Measurements from ENCODE around the gene RNF157.

The RNF157 gene

GRCh38 chr17:76239538-76240274 lies 587 bp downstream of the RNF157 start:
- Histone ChIP-seq H3K27me3 (ENCODE audit: insufficient read depth, poor library complexity, severe bottlenecking) (peaks cover 20% of the 10 kb centered on the region), H3K27ac (ENCODE audit: poor library complexity, severe bottlenecking) (no peak overlapping the region), H3K36me3 (ENCODE audit: low read depth) (no peaks in the 10 kb centered on the region), H3K9me3 (ENCODE audit: severe bottlenecking) (no peaks in the 10 kb centered on the region), H3K4me3 (ENCODE audit: severe bottlenecking) (peak overlapping the region; percentile 33), H3K4me1 (ENCODE audit: insufficient read depth, poor library complexity, severe bottlenecking) (no peaks in the 10 kb centered on the region)
- ATAC-seq (ENCODE audit: low read depth) (no peak; the same call in 2 of the 3 replicates), DNase-seq (ENCODE audit: low spot score) (no peak)
- TF ChIP-seq CTCF (IDR thresholded peaks at IDR 0.05; ENCODE audit: poor library complexity, severe bottlenecking), result no peak

- no peak for TF ChIP-seq CTCF (IDR thresholded peaks at IDR 0.05; ENCODE audit: poor library complexity, severe bottlenecking)
- Histone ChIP-seq H3K9me3 (ENCODE audit: severe bottlenecking) (no peaks in the 10 kb centered on the region), H3K4me1 (ENCODE audit: insufficient read depth, poor library complexity, severe bottlenecking) (peaks cover 1% of the 10 kb centered on the region), H3K4me3 (ENCODE audit: severe bottlenecking) (no peak overlapping the region), H3K27ac (ENCODE audit: poor library complexity, severe bottlenecking) (no peak overlapping the region), H3K27me3 (ENCODE audit: insufficient read depth, poor library complexity, severe bottlenecking) (peaks cover 20% of the 10 kb centered on the region), H3K36me3 (ENCODE audit: low read depth) (no peaks in the 10 kb centered on the region)
- DNase-seq (ENCODE audit: low spot score) (no peak), ATAC-seq (ENCODE audit: low read depth) (no peak)
Measured at GRCh38 chr17:76238847-76239537, 1.3 kb downstream of the RNF157 start.

- Histone ChIP-seq H3K9me3 (ENCODE audit: severe bottlenecking) (no peaks in the 10 kb centered on the region), H3K27me3 (ENCODE audit: insufficient read depth, poor library complexity, severe bottlenecking) (peaks cover 20% of the 10 kb centered on the region), H3K4me1 (ENCODE audit: insufficient read depth, poor library complexity, severe bottlenecking) (peaks cover 2% of the 10 kb centered on the region), H3K4me3 (ENCODE audit: severe bottlenecking) (no peak overlapping the region), H3K27ac (ENCODE audit: poor library complexity, severe bottlenecking) (no peak overlapping the region), H3K36me3 (ENCODE audit: low read depth) (no peaks in the 10 kb centered on the region)
- ATAC-seq (ENCODE audit: low read depth) (no peak), DNase-seq (ENCODE audit: low spot score) (no peak)
- no peak for TF ChIP-seq CTCF (IDR thresholded peaks at IDR 0.05; ENCODE audit: poor library complexity, severe bottlenecking)
Measured at GRCh38 chr17:76237859-76238313, 2.4 kb downstream of the RNF157 start.

- DNase-seq (ENCODE audit: low spot score) (no peak), ATAC-seq (ENCODE audit: low read depth) (no peak)
- H3K4me1 ChIP-seq (ENCODE audit: insufficient read depth, poor library complexity, severe bottlenecking), result peaks cover 5% of the 10 kb centered on the region
- H3K27ac ChIP-seq (ENCODE audit: poor library complexity, severe bottlenecking), result no peak overlapping the region
- TF ChIP-seq CTCF (IDR thresholded peaks at IDR 0.05; ENCODE audit: poor library complexity, severe bottlenecking), result no peak
- no peaks in the 10 kb centered on the region for H3K36me3 ChIP-seq (ENCODE audit: low read depth)
- H3K27me3 ChIP-seq (ENCODE audit: insufficient read depth, poor library complexity, severe bottlenecking), result peaks cover 20% of the 10 kb centered on the region
- H3K4me3 ChIP-seq (ENCODE audit: severe bottlenecking), result no peak overlapping the region
- H3K9me3 ChIP-seq (ENCODE audit: severe bottlenecking), result no peaks in the 10 kb centered on the region
Measured at GRCh38 chr17:76236603-76237002, 3.7 kb downstream of the RNF157 start.

- Histone ChIP-seq H3K4me1 (ENCODE audit: insufficient read depth, poor library complexity, severe bottlenecking) (peaks cover 5% of the 10 kb centered on the region), H3K27ac (ENCODE audit: poor library complexity, severe bottlenecking) (no peak overlapping the region), H3K36me3 (ENCODE audit: low read depth) (no peaks in the 10 kb centered on the region), H3K27me3 (ENCODE audit: insufficient read depth, poor library complexity, severe bottlenecking) (peaks cover 14% of the 10 kb centered on the region), H3K9me3 (ENCODE audit: severe bottlenecking) (no peaks in the 10 kb centered on the region), H3K4me3 (ENCODE audit: severe bottlenecking) (no peak overlapping the region)
- ATAC-seq (ENCODE audit: low read depth) (no peak), DNase-seq (ENCODE audit: low spot score) (no peak)
- TF ChIP-seq CTCF (IDR thresholded peaks at IDR 0.05; ENCODE audit: poor library complexity, severe bottlenecking), result no peak
Measured at GRCh38 chr17:76235883-76236282, 4.4 kb downstream of the RNF157 start.
